NCI-H226 (cell line): ENCODE results near the gene TCEAL9.
"Not testable (repeated sequence)": the region's sequence is repeated elsewhere in the genome, so short reads cannot be mapped to it uniquely, and the experiment has no call there.

Experiments
- DNase-seq: peaks from one replicate; pipeline ENCODE4 v3.0.0-alpha.2; 2015

Gene TCEAL9, protein sequence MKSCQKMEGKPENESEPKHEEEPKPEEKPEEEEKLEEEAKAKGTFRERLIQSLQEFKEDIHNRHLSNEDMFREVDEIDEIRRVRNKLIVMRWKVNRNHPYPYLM

DNA sequence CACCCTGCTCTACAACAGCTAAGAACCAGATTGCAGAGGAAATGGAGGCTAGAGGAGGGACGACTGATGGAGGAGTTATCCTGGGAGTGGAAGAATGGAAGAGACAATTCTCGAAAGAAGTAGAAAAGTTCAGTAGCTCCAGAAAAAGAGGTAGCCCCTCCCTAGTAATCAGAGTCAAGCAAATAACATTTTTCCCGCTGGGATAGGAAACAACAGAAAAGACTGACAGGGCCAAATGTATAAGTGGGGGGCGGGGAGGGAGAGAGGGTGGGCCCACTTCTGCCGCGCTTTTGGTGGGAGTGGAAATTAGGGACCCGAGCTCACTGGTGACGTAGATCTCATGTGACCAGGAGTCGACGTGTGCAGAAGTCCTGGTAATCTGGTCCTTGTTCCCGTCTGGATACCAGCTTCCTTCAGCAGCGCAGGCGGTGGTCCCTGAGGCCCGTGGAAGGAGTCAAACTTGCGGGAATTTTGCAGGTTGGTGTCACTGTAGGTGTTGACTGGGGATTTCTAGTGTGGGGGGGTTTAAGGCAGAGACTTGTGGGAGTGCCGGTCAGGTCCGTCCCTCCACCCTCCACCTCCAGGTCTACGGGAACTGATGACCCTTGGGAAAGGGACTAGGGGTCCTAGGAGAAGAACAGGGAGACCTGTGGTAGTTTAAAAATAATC is at the start of gene TCEAL9:
Gene TCEAL9 (plus strand): TSS at position 377 of the 669 bp plus-strand sequence. CDS start 1,179 bp downstream, outside the sequence.
- peak; percentile 49 for DNase-seq

DNA sequence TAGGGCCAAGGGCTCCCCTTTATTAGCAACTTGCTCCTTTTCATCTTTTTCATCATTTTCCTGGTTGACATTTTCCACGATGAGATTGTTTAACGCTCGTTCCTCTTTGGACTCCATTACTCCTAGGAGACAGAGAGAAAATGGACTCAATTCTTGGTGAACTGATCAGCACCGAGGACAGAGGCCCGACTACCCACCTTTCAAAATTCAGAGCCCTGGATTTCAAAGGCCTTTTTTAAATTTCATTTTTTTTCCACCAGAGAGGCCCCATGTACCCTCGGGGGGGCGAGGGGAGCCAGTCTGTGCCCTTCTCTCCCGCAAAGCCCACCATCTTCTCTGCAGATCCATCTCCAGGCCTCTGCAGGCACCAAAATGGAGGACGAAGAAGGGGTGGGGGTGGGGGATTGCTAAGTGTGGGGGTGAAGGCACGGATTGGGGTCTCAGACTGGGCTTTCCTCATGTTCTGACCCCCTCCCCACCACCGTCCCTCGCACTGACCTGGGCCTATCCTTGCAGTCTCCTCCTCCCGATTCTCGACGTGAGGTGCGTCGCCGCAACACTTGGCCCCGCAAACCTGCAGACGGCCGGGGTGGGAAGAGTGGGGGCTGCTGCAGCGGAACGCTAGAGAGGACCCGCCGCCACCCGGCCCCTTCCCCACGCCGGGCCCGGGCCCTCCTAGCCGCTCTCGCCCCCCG is 46.3 kb upstream of the TCEAL9 start:
- no peak for DNase-seq

DNA sequence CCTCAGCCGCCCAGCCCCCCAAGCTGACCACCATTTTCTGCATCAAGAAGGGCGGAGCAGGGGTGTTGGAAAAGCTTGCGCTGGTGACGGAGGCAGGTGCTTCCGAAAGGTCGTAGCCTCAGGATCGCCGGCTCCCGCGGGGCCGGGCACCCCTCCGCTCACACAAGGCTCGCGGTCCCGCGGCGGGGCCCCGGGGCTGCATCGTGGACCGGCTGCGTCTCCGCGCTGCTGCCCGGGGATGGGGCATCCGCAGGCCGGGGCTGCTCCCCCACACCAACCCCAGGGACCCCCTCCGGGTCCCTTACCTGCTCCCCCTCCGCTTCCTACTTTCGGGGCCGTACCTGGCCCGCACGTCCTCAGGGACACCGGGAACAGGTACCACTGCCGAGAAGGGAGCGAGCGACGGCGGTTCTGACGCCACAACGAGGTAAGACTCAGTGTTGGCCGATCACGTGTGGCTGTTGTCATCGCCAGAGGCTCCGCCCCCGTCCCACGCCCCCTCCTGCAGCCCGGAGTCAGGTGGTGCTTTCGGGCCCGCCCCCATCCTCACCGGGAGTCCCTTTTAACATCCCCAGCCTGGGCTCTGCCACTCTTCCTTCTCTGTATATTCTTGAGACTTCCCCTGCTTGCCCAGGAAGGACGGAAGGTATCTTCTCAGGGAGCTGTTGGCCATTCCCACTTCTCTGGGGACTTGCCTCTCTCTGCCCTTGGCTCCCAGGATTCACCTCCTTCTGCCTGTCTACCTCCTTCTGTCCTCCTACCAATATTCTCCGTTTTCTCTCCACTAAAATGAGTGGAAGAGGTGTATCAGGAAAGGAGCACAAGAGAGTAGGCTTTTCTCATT is 45.5 kb upstream of the TCEAL9 start, which contains the start of gene BEX2:
Gene BEX2 (minus strand): TSS at position 436 of the 844 bp plus-strand sequence. CDS start 1,014 bp downstream, outside the sequence.
- peak; percentile 44 for DNase-seq

DNA sequence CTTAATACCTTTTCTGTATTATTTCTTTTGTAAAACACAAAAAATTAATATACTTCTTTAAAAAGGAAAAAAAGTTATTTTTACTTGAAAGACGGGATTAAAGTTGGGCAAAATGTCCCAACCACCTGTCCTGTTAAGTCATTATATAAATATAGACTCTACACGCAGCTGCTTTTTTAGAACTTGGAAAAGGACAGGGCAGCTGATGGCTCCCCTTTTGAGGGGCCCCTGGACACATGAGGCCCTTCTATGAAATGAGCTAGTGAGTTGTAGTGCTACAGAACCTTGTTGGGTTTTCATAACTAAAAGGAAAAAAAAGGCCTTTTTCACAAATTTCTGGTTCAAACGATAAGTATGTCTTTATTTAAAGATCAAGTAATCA is 44.9 kb upstream of the TCEAL9 start:
- DNase-seq: no peak

DNA sequence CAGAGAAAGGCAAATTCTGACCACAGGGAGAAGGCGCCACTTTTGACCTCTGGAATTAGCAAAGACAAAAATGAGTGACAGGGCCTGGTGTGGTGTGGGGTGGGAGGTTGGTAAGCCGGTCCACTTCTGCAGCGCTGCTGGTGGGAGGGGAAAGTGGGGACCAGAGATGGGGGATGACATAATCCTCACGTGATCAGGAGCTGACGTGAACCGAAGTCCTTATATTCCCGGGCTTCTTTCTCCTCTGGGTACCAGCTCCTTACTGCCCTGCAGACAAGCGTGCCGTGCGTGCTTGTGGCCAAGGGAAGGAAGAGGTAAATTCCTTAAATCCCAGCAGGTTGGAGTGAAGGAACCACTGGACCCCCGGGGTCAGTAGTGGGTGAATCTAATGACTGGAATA is 26.3 kb upstream of the TCEAL9 start, which contains the start of gene TCEAL7:
Gene TCEAL7 (plus strand): TSS at position 249 of the 400 bp plus-strand sequence. CDS start 1,165 bp downstream, outside the sequence.
- DNase-seq: no peak

DNA sequence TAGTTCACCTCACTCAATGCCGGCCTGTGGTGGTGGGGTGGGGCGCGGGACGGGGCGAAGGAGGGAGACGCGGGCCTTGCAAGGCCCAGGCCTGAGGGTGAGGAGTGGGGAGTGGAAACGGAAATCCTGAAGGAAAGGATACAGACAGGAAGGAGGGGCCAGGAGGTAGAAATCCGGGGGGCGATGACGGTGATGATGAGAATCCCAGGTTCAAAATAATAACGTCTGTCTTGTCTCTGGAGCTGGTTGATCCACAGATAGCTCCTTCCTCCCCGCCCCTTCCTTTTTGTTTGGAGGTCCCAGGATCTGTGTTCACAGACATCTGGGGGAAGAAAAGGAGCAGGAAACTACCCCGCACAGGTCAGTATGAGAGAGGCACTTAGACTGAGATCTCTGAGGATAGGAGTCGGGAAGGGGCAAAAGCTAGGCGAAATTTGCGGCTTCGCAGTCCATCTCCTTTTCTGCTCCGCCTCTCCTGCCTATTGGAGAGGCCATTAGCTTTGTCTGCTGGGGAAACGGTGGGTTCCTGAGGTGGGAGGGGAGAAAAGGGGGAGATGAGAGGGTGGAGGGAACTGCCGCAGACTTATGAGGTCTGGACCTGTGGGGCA is 25.5 kb upstream of the TCEAL9 start:
- DNase-seq: no peak

DNA sequence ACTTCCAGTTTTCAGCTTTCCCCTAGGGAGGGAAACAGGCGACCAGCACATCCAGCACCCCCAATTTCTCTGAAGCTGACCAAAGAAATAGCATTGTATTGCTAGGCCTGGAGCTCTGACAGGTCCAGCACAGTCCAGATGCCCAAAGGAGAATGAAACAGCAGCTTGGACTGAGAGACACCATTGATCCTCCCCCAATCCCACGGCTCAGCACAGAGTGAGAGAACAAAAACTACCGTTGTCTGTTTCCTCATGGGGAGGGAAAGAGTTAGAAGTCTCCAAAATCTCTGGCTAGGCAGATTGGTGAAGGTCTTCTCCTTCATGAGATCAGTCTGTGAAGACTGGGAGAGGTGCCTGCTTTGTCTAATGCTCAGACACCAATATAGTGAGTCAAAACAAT is 17.6 kb upstream of the TCEAL9 start:
- no peak for DNase-seq

DNA sequence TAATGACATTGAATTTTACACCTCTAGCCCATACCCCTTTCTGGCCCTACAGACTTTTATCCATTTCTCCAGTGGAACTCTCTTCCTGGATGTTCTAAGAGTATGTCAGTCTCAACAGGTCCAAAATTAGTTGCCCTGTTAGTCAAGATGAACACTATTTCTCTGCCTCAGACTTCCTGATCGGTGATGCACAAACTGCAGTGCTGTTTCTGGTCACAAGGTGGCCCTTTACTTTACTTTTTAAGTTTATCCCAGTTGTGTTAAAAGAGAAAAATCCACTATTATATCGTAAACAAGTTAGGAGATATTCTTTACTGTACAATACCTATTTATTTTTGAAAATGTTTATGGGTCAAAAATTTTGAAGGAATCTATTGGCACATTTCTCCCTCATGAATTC is 13.2 kb upstream of the TCEAL9 start:
- no peak for DNase-seq

DNA sequence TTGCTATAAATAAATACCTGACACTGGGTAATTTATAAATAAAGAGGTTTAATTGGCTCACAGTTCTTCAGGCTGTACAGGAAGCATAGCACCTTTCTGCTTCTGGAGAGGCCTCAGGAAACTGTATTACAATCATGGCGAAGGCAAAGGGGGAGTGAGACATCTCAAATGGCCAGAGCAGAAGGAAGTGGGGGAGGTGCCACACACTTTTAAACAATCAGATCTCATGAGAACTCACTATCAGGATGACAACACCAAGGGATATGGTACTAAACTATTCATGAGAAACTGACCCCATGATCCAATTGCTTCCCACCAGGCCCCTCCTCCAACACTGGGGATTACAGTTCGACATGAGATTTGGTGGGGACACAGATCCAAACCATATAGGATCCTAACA is 11.7 kb upstream of the TCEAL9 start:
- no peak for DNase-seq

DNA sequence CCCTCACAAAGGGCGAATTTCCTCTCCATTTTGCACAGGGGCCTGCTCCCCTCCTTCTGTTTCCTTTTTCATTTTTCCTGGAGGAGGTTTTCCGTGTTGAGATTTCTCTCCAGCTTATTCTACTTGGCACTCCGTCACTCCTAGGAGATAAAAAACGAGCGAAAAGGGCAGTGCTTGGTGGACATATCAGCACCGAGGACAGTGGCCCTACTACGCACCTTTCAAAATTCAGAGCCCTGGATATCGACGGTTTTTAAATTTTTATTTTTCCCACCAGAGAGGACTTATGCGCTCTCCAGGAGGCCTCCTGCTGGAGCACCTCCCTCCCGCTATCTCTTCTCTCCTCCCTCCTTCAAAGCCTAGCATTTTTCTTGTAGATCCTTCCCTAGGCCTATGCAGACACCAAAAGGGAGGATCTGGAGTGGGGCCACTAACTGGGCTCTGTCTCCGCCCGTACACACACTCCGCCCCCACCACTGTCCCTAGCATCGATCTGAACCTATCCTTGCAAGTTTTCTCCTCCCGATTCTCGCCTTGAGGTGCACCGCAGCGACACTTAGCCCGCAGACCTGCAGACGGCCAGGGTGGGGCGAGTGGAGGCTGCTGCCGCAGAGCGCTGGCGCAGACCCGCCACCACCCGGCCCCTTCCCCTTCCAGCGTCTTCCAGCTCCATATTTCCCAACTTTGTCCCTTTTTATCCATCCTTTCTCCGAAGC is 8.5 kb upstream of the TCEAL9 start:
- no peak for DNase-seq

DNA sequence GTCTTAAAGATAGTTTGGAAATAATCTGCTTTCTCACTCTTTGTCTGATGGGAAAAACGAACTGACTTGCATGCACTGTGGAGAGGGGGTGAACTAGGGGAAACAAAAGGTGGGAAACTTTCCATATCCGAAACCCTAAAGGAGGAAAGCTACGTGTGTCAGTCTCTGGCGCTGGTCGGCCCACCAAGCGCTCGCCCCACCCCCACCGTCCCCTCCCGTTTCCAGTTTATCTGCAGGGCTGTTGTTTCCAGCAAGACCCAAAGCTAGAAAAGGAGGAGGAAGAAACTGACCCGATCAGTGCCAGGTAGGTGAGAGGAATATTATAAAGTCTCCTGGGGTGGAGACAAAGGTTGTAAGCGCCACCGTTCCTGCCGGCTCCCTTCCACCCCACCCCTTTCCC is 552 bp downstream of the TCEAL9 start:
- no peak for DNase-seq

DNA sequence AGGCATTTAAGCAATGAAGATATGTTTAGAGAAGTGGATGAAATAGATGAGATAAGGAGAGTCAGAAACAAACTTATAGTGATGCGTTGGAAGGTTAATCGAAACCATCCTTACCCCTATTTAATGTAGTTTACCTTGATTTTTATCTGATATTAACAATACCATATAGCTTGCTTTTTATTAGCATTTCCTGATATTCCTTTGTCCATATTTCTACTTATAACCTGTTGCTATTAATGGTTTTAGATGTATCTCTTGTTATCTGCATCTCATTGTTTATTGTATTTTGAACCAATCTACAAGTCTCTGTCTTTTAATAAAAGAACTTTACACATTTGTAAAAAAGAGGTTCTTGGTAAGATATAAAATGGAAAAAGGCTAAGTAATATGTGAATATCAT is 1.6 kb downstream of the TCEAL9 start:
- no peak for DNase-seq

DNA sequence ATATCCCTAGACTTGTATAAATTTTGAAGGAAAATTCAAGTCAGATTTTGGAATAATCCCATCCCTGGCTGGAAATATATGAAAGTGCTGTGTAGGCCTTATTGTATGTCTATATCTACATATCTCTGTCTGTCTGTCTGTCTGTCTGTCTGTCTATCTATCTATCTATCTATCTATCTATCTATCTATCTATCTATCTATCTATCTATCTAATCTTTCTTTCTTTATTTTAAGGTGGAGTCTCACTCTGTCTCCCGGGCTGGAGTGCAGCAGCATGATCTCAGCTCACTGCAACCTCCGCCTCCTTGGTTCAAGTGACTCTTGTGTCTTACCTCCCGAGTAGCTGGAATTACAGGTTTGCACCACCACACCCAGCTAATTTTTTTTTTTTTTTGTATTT is 3.3 kb downstream of the TCEAL9 start:
- DNase-seq: not testable (repeated sequence)

DNA sequence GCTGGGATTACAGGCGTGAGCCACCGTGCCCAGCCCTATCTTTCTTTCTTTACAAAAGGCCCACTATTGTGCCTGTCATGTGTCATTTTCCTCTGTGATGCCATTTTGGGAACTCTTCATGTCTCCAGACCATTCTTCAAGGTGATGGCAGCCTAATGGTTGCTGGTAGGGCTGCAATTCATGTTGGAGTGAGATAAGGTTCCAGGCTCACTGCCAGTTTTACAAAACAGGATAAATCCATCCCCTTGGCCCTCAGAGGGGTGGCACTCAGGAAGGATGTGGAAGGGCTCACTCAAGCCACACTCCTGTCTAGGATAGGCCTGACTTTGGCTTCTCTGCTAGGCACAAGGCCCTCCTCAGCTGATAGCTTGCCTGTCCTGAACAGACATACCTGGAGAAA is 3.8 kb downstream of the TCEAL9 start:
- DNase-seq: peak; percentile 24

DNA sequence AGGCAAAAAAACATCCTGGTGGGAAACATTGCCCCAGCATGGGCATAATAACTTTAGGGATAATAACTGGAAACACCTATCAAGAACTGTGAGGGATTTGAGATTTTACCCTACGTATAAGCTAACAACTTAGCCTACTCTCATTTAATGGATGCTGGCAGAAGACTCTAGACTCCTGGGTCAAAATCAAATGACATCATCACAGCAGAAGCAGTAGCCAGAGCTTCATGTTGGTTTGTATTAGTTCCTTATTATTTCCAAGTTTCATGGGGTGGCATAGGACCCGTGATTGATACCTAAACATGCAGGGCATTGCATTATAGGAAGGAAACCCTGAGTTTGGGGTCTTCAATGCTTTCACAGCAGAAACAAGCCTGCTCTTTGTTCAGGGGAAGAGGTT is 4.6 kb downstream of the TCEAL9 start:
- no peak for DNase-seq

DNA sequence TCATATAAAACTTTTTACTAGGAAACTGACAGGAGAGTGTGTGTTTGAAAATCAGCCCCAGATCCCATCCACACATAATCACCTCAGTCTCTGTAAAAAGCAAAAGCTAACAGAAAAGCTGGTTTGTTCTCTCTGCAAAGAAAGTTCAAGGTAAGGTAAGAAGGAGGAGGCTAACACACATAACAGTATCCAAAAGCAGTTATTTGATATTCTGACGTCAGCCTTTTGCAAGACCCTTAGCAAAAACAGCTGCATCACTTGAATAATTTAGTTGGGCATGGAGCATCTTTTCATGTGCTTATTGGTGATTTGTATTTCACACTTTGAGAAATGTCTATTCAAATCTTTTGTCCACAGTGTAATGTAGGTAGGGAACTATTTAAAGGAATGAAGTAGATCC is 5.5 kb downstream of the TCEAL9 start:
- no peak for DNase-seq

DNA sequence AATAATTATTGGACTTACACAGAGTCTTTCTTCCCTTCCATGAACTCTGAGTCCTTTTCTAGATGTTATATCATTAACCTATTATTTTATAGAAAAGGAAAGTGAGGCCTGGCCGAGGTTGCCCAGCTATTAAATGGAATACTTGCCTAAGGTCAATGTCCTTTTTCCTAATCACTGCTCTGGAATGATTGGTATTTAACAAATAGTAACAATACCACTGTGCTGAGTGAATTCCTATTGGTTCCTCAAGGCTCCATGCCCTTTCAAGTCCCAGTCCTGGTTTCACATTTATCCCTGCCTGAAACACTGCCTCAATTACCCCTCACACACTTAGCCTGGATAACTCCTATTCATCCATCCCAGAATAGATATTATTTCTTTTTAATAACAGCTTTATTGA is 6.2 kb downstream of the TCEAL9 start:
- peak; percentile 27 for DNase-seq

DNA sequence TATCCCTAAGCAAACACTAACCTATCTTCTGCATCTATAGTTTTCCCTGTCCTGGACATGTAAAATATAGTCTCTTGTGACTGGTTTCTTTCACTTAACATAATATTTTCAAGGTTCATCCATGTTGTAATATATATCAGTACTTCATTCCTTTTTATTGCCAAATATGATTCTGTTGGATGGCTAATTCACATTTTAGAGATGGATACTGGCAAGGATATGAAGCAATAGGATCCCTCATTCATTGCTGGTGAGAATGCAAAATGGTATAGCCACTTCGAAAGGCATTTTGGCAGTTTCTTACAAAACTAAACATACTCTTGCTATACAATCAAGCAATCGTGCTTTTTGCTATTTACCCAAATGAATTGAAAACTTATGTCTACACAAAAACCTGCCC is 6.7 kb downstream of the TCEAL9 start:
- DNase-seq: no peak

DNA sequence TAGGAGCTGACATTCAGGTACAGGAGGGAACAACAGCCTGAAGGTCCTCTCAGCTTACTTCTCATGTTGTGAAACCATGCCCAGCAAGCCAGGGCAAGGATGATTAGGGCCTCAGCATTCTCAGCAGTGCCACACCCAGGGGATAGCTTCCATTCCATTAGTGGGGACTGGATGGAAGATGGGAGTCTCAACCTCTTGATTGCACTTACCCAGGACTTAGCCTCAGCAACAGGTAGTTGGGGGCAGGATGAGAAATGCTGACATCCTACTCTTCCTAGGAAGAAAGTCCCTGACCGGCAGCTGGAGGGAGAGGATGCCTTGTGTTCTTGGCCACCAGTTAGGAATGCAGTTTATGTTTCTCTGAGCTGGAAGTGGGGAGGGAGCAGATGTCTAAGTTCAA is 11.2 kb downstream of the TCEAL9 start:
- DNase-seq: peak; percentile 6

DNA sequence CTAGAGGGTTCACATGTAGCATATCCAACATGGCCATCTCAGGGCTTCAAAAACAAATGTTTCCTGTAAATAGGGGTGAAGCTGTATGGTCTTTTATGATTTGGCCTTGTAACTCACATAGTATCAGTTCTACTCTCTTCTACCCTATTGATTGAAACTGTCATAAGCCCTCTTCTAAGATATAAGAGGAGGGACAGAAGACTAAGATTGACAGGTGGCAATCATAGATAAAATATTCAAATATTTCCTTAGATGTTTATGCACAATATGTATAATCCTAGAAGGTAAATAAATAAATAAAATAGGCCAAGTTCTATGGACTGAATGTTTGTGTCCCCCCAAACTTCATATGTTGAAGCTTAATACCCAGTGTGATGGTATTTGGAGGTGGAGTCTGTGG is 13.2 kb downstream of the TCEAL9 start:
- DNase-seq: no peak

DNA sequence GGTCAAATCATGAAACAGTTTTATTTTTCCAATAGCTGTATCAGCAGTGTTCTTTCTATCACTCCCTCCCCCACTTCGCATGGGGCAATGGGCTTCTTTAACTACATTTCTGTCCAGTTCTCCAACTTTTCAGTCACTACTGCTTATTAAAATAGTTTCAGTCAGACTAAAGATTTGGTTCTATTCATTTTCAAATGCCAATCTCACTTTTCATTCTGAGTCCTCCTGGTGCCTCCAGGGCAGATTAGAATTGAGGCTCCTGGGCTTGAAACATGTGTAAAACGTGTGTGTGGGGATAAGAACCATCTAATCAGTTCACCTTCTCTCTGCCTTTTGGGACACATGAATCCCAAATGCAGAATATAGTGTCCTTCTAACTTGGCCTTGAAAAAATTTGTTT is 16.6 kb downstream of the TCEAL9 start:
- no peak for DNase-seq

DNA sequence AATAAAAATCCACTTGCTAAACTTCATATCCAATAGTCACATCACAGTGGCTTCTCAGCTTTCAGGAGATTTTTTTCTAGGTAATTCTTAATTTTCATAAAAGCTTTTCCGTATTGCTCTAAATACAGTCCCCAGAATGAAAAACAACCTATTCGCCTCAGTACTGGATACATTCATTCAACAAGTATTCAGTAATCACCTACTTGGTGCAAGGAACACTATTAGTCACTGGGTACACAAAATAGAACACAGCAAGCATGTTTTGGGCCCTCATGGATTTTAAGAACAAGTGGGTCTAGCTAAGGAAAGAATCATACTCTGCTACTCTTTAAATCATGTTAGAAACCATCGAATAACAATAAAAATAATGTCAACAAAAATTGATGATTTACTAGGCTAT is 17.3 kb downstream of the TCEAL9 start:
- no peak for DNase-seq
